ENCODE data around the gene DLX1.
"Not testable (repeated sequence)": the region's sequence is repeated elsewhere in the genome, so short reads cannot be mapped to it uniquely, and the experiment has no call there.

DLX1 gene

GRCh38 chr2:172066394-172066886, 18.9 kb upstream of the DLX1 start:
- no peak for DNase-seq

DNA sequence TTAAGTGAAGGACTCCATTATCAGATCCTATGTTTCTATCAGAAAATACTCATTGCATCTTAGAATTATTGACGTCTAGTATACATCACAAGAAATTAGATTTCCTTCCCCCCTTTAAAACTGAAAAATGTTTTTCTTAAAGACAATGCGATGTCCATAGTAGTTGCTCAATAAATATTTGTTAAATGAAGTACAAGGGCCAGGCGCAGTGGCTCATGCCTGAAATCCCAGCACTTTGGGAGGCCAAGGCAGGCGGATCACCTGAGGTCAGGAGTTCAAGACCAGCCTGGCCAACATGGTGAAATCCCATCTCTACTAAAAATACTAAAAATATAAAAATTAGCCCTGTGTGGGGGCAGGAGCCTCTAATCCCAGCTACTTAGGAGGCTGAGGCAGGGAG, 17.4 kb upstream of the DLX1 start:
- DNase-seq: not testable (repeated sequence)

GRCh38 chr2:172070936-172071335, 14.4 kb upstream of the DLX1 start:
- DNase-seq: no peak

- DNase-seq: no peak
These were observed 13.0 kb upstream of the DLX1 start for GRCh38 chr2:172072303-172072702.

GRCh38 chr2:172072706-172073105, 12.6 kb upstream of the DLX1 start:
- DNase-seq: no peak

GRCh38 chr2:172073518-172073917, 11.8 kb upstream of the DLX1 start:
- DNase-seq: no peak

- no peak for DNase-seq
These were observed 11.1 kb upstream of the DLX1 start for GRCh38 chr2:172074254-172074653.

GRCh38 chr2:172079416-172079815, 5.9 kb upstream of the DLX1 start:
- peak in 1 of 6 experiments; percentile 11 for DNase-seq

DNA sequence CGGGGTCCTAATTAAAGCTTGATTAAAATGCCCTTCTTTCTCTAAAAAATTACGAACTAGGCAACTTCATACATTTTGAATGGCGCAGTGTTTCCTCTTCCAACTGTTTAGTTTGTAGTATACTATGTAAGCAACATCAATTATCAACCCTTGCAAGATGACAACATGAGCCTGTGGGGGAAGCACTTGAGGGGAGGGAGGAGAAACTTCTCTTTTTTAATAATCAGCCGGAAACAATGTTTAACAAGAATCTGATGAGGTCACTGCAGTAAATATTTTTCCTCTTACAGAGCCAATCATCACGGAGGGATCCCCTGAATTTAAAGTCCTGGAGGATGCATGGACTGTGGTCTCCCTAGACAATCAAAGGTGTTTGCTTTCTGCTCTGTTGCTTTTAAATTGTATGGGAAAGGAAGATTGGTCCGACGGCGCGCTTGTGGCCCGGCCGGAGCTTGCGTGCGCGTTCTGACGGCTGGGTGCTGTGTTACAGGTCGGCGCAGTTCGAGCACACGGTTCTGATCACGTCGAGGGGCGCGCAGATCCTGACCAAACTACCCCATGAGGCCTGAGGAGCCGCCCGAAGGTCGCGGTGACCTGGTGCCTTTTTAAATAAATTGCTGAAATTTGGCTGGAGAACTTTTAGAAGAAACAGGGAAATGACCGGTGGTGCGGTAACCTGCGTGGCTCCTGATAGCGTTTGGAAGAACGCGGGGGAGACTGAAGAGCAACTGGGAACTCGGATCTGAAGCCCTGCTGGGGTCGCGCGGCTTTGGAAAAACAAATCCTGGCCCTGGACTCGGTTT, 5.3 kb upstream of the DLX1 start:
- DNase-seq: peak in 1 of 6 experiments; percentile 39

DNA sequence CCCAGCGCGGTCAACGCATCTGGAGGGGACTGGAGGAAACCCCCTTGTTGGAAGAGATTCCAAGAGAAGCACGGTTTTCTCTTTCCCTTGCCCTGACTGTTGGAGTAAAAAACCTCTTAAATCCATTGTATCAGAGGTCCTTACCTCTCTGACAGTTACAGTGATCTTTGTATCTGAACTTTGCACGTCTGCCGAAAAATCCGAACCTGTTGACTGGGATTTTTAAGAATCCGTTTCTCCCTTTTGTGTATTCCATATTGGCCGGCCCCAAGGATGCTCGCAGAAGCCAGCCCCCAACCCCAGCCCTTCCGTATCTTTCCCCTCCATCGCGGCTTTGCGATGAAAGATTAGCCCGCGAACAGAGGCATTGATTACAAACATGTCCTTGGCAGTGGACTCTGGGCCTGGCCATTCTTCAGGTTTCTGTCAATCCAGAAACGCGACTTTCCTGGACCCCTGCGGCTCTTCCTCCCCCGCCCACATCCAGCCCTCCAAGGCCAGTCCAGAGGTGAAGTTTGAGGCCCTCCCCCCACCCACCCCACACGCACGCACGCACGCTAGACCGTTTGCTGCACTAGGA, 4.6 kb upstream of the DLX1 start:
- DNase-seq: peak in 1 of 6 experiments; percentile 39

GRCh38 chr2:172081221-172082022, 3.9 kb upstream of the DLX1 start:
- DNase-seq: peak in 3 of 6 experiments; percentile 27 to 57 (median 34)

DNA sequence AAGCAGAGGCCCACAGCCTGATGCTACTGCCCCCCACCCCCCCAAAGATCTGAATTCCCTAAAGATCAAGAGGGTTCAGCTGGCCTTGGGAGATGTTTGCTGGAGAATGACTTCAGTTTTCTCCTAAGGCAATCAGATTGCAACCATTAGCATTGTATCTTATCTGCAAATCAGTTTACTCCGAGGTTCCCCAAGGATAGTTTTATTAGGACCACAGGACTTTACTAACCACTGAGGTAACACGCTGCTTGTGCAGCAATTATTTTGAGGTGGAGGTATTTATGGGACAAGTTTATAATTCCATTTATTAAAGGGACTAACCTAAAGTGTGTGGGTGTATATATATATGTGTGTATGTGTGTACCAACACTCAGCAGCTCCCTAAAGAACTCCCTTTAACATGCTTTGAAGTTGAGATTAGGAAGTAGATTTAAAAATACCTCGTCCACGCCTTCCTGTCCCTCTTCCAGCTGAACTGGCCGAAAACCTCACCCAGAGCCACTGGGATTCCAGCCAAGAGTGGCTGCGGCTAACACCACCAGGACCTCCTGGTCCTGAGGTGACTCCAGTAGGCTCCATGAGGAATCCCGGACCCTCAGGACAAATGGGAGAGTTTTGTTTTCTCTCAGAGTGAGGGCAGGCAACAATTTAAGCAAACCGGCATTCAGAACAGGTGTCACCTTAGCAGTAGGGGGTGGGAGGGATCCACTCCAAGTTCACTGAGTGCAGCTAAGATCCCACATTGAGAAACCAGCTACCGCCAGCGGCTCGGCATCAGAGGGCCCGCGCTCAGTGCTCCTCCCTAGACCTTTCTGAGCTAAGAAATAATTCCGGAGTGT, 3.0 kb upstream of the DLX1 start:
- DNase-seq: peak in 3 of 6 experiments; percentile 7 to 45 (median 9)

DNA sequence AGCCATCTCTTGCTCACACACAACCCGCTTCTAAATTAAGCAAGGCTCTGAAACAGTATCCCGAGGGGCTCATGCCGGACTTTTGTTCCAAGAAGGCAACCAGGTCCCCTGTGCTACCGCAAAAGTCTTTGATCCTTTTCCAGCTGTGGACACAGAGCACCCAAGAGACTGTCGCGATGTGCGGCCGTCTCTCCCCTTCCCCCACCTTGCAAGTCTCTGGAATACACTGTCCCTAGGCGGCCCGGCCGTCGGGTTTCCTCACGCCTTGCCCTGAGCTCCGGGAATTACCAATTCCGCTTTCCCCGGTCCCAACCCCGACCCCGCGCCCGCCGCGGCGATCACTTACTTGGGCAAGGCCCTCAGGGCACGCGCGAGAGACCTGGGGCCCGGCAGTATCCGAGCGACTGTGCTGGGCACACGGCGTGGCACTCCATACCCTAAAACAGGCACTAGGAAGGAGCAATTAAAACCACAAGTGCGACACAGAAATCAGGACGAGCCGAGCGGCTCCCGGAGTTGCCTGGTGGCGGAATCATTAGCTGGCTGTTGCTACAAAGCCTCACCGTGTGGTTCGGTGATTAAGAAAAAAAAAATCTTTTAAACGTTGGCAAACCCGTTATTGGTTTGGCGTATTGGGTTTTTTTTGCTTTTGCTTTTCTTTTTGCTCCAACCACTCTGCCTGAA, 2.2 kb upstream of the DLX1 start:
- peak in 3 of 6 experiments; percentile 9 to 34 (median 33) for DNase-seq

DNA sequence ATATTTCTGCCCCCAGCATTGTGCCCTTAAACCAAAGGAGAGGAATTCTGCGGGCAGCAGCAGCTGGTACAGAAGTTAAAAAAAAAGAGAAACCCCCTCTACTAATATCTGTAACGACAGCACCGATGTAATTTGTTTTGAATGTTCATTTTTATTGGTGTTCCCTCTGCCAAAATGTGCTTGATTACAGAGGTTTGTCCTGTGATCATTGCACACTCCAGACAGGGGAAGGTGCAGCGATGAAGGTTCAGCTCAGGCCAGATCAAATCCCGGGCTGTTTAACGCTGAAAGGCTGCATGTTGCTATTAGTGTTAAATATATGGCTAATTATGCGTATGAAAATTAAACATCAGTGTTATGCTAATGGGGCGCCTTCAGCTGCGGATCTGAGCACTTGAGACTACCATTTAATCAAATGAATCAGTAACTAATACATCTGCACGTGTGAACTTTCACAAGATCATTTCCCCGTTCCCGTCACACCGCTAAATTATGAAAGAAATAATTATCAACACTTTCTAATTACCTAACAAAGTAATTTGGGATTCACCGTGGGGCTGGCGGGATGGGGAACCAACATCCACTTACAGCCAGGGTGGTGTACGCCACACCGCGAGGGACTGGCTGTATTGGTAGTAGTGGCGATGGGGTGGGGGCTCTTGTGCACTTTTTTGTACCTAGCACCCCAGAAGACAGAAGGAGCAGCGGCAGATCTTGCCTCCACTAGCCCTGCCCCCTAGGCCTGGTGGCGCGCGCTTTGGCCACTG, 1.5 kb upstream of the DLX1 start:
- peak in 2 of 6 experiments; percentile 35 to 42 for DNase-seq

DNA sequence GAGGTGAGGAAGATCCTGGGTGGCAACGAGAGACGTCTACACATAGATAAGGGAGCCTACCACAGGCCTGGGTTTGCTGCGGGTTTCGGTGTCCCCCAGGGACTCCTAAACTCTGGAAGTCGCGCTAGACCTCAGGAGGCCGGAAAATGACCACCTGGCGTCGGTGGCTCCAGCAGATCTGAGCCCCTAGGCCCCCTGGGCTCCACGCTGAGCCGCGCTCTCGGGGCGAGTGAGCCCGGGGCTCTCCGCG, 987 bp upstream of the DLX1 start:
- DNase-seq: peak in 1 of 6 experiments; percentile 20

DNA sequence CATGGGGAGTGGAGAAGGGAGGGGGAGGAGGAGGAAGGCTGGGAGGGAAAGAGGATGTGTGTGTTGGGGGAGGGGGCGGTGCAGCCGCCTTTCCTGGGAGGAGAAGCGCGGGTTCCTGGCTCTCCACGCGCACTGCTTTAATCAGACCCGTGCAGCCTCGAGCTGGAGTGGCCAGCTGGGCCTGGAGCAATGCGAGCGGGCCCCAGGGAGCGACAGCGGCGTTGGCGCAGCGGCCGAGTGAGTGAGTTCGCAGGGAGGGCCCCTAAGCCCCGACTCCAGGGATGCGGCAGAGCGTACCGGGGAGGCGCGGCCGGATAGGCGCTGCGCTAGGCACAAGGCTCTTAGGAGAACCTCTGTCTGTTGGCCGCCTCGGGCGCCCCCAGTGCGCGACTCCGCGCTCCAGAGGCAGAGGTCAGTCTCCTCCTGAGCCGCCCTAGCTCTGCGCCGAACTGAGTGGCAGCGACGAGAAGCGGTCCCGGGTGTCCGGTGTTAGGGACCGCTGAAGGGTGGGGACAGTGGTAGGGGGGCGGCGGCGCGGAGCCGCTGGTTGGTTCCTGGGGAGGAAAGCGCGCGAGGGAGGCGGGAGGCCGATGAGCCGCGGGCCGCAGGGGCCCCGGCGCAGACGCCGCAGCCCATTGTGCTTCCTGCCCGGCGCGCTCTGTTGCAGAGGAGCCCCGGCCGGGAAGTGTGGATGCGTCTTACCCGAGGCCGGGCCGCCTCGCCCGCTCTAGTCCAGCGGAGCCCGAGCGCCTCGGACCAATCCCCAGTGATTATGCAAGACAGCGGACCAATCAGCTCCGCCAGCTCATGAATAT, 455 bp upstream of the DLX1 start:
- peak in 3 of 6 experiments; percentile 39 to 69 (median 53) for DNase-seq

DNA sequence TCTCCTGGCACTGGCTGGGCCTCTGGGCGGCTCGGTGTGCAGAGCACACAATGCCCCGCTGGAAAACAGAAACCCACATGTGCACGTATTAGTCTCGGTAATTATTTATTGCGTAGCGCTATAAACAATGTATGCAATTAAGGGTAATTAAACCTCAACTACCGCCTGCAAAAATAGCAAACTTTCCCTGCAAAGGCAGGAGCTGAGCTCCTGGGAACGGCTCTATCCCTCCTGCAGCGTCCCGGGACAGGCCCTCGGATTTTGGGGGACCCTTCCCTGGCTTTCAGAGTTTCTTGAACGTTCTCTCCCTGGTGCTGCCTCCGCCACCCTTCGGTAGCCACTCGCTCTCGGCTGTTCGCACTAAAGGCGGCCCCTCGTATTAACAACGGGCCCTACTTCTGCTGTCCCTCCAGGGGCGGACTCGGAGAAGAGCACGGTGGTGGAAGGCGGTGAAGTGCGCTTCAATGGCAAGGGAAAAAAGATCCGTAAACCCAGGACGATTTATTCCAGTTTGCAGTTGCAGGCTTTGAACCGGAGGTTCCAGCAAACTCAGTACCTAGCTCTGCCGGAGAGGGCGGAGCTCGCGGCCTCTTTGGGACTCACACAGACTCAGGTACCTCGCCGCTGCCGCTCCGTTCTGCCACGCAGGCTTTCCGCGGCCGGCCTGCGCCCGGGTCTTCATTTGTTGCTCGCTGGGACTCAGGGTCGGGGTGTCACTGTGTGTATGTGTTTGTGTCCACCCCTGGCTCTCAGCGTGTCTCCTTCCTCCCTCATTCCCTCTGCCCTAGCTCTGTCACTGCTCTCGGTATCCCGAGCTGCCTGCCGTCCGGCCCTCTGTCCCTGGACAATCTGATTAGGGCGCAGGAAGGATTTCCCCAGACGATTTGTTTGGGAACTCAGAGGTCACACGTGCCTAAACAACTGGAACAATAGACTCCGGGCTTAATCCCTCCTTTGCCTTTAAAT, 1.2 kb downstream of the DLX1 start:
- DNase-seq: peak; percentile 34 to 75 (median 56)

- DNase-seq: peak in 2 of 6 experiments; percentile 26 to 34
These were observed 2.0 kb downstream of the DLX1 start for GRCh38 chr2:172087207-172087779.

GRCh38 chr2:172087780-172088244, 2.5 kb downstream of the DLX1 start:
- DNase-seq: peak in 2 of 6 experiments; percentile 31 to 43

Measured in stimulated activated naive CD4-positive, alpha-beta T cell (primary cell).